GM18507 (cell line): Measurements from ENCODE around the gene JAK3.
"Not testable (repeated sequence)": the region's sequence is repeated elsewhere in the genome, so short reads cannot be mapped to it uniquely, and the experiment has no call there.

Source experiments
- DNase-seq: peaks from one replicate; pipeline ENCODE4 v3.0.0; 2011; ENCODE audit warnings: low read depth; ENCODE audit not compliant: insufficient read length; ENCODE audit errors: extremely low spot score
- FAIRE-seq: peaks from 2 replicates; lab custom pipeline; 2011; peaks lifted over from hg19 to GRCh38; lab: Jason Lieb, UNC

Gene JAK3

DNA sequence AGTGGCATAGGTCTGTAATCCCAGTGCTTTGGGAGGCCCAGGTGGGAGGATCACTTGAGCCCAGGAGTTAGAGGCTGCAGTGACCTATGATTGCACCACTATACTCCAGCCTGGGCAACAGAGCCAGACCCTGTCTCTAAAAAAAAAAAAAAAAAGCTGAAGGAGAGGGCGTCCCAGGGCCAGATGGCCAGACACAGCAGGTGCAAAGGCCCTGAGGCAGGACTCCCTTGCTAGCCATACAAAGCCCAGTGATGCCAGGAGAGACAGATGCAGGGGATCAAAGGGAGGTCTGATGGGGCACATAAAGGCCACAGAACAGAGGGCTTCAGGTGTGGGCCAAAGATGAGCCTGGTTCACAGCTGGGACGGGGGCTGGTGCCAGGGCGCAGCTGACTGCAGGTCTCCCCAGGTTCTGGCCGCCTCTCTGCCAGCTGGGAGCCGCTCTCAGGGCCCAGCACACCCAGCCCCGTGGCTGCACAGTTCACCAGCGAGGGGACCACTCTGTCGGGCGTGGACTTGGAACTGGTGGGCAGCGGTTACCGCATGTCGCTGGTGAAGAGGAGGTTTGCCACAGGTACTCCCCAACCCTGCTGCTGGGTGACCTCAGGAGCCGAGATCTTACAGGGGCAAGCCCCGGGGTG is 60.4 kb downstream of the JAK3 start:
- FAIRE-seq (no peak), DNase-seq (no peak)

DNA sequence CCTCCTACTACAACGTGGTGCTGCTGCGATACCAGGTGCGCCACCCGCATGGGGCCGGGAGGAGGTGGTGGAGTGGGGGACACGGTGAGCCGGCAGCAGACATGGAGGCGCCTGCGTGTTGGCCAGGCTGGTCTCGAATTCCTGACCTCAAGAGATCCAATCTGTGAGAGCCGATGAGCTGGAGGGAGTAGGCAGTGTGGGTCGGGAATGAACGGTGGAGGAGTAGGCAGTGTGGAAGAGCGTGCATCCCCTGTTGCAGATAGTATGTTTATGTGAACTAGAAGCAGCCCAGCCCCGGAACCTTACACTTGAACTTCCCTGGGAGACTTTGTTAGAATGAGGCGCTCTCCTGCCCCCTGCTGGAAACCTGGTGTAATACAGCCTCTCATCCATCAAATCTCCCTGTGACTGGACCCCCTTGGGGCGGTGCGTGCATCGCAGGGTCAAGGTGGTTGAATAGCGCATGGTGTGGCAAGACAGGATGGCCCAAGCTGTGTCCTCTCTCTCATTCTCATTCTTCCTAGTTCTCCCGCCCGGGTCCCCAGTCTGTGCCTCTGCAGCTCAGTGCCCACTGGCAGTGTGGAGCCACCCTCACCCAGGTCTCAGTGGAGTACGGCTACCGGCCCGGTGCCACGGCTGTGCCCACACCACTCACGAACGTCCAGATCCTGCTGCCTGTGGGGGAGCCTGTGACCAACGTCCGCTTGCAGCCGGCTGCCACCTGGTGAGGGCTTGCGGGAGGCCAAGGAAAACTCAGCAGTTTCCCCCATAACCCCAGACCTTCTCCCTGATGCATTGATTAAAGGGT is 63.4 kb downstream of the JAK3 start:
- FAIRE-seq = peak; percentile 78
- DNase-seq = peak; percentile 70

DNA sequence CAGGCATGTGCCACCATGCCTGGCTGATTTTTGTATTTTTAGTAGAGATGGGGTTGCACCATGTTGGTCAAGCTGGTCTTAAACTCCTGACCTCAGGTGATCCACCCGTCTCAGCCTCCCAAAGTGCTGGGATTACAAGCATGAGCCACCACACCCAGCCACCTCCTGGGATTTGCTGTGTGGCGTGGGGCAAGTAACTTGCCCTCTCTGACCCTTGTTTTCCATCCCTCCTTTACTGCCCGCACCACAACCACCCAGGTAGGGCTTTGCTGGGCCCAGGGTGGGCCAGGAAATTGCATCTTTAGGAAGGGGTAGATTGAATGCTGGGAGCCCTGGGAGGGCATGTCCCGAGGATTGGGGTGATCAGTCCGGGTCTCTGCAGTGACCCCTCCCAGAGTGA is 64.1 kb downstream of the JAK3 start:
- FAIRE-seq, DNase-seq: not testable (repeated sequence)

DNA sequence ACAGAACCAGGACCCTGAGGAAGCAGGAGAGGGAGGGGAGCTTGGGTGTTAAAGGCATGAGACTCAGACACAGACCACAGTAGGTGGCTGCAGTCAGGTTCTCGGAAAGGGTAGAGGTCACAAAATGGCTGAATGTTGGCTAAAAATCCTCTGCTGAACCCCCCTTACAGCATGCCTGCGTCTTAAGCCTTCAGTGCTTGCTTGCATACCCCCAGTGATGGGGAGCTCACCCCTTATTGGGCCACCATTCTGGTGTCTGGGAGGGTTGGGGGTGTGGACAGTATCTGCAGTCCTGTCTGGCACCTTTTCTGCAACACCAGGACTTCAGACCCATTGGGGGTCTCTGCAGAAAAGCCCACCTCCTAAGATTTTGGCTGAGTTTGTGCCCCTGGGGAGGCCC is 67.0 kb downstream of the JAK3 start:
- FAIRE-seq = no peak

DNA sequence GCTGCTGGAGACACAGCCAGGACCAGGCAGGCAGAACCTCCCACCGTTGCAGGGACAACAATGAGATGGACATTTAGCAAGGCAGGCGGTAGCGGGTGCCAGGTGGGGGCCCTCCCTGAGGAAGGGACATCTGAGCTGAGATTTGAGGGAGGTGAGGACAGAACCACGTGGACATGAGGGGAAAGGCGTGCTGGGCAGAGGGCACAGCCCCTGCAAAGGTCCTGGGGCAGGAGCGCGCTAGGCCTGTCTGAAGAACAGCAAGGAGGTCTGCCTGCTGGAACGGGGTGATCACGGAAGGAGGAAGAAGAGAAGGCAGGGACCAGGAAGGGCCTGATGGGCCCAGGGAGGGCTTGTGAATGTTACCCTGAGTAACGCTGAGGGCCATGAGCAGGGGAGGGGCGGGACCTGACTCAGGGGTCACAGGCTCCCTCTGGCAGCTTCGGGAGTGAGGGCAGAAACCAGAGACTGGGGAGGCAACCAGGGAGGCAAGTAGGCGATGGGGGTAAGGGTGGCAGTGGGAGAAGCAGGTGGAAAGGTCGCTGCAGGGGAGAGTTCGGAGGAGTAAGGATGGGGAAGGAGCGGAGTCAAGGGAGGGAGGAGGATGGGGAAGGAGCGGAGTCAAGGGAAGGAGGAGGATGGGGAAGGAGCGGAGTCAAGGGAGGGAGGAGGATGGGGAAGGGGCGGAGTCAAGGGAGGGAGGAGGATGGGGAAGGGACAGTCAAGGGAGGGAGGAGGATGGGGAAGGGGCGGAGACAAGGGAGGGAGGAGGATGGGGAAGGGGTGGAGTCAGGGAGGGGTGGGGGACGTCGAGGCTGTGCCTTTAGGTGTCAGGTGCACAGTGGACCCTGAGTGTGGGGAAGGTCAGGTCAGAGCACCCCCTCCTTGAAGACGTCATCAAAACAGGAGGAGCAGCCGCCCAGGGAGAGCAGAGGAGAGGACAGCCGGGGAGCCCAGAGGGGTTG is 68.5 kb downstream of the JAK3 start:
- DNase-seq (no peak), FAIRE-seq (no peak)

More for the DNA sequence above, 67.0 kb downstream of the JAK3 start:
- no peak for DNase-seq

DNA sequence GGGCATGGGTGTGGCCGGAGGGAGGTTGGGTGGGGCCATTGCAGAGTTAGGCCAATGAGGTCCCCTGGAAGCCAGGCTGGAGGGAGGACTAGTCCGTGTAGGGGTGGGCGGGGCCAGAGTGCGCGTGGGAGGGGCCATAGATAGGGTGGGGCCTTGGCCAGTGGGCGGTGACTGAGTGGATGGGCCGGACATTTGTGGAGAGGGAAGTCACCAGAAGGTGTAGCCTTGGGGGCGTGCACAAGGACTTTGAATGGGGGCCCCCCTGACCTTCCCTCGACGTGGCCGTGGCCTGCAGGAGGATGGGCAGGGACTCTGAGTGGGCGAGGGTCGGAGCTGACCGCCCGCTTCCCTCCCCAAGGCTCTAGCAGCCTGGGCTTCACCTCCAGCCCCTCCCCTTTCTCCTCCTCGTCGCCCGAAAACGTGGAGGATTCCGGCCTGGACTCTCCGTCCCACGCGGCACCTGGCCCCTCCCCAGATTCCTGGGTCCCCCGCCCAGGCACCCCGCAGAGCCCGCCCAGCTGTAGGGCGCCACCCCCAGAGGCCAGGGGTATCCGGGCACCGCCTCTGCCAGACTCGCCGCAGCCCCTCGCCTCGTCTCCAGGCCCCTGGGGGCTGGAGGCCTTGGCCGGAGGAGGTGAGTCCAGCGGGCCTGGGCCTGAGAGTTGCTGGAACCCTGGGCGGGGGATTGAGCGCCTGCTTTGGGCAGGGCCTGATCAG is 69.4 kb downstream of the JAK3 start:
- FAIRE-seq (peak; percentile 56), DNase-seq (no peak)

DNA sequence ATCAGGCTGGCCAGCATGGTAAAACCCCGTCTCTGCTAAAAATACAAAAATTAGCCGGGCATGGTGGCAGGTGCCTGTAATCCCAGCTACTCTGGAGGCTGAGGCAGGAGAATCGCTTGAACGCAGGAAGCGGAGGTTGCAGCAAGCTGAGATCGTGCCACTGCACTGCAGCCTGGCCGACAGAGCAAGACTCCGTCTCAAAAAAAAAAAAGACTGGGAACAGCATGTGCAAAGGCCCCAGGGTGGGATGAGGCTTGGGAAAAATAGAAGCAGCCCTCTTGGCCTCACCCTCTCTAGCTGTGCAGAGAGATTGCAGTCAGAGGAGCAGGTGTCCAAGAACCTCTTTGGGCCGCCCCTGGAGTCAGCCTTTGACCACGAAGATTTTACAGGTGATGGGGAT is 69.9 kb downstream of the JAK3 start:
- DNase-seq, FAIRE-seq: not testable (repeated sequence)

DNA sequence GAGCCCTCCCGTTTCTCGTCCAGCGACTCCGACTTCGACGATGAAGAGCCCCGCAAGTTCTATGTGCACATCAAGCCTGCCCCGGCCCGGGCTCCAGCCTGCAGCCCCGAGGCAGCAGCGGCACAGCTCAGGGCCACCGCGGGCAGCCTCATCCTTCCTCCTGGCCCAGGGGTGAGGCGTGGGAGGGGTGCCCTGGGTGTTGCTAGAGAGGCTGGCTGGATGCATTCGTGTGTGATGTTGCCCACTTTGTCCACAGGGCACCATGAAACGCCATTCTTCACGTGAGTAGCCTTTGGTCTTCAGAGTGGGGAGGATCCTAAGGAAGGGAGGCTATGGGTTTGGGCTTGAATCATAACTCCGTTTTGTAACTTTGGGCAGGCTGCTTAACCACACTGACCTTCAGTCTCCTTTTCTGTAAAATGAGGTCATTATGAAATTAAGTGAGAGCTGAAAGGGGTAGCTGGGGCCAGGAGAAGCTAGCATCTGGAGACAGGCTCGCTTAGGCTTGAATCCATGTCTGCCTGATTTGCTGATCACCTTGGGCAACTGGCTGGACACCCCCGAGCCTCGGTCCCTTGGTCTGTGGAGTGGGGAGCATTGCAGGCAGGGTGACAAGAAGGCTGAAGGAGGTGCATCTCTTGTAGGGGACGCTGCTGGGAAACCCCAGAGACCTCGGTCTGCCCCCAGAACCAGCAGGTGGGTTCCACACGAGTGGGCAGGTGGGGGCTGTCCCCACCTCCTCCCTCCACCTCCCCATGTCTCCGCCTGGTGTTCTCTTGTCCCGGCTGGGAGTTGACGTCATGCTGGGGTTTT is 71.6 kb downstream of the JAK3 start:
- FAIRE-seq (peak; percentile 90), DNase-seq (peak; percentile 67)

DNA sequence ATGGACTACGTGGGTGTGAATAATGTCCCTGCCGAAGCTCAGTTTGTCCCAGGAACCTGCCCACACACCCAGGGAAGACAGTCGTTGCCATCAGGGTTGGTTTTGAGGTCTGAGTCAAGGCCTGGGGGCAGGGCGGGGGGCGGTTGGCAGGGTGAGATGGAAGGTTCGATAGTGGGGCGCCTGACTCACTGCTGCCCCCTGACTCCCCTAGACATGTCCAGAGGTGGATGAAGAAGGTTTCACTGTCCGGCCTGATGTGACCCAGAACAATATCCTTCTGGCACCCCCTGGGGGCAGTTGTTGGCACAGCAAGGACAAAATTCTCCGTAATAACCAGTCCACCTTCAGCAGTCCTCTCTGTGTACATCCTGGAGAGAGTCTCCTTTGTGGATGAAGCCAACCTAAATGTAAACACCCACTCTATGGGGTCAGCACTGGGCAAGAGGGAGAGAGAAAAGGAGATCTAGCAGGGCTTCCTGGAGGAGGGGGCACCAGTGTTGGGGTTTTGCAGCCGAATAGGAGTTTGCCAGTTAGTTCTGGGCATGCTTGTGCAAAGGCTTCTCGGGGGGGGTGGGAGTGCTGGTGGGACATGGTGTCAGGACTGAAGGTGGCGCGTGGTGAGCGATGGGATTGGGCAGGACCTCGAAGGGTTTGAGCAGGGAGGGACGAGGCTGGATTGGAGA is 72.4 kb downstream of the JAK3 start:
- no peak for DNase-seq
- peak; percentile 18 for FAIRE-seq
